Endothelial cell of umbilical vein (primary cell): ENCODE measurements around the gene HHLA2. TPM values are rescaled to one million over a fixed set of nuclear protein-coding genes. Genes with fewer than 3 reads are reported as not detected.

ENCODE experiments used
- BruUV-seq: library from RNA; stranded (reverse); fragments of 400-500 nt; replicated peaks from 2 replicates; lab custom pipeline; 2021; lab: Mats Ljungman, UMichigan
- CTCF ChIA-PET: fragments of 300-600, 350-600 bp; sonication (Branson Sonifier 250); formaldehyde crosslinking; loops from one replicate; lab custom pipeline; 2021; ENCODE audit warnings: antibody characterized with exemption, inconsistent platforms; lab: Charles Lee
- POLR2A ChIA-PET: fragments of 300-600, 350-600 bp; sonication (Branson Sonifier 250); formaldehyde crosslinking; loops from one replicate; lab custom pipeline; 2021; ENCODE audit warnings: antibody characterized with exemption, inconsistent platforms; lab: Charles Lee
- DNase-seq: peaks from one replicate; pipeline ENCODE4 v3.0.0-alpha.2; 2011; ENCODE audit warnings: low read depth, low spot score
- FAIRE-seq: peaks from 2 replicates; lab custom pipeline; 2011; peaks lifted over from hg19 to GRCh38; lab: Jason Lieb, UNC
- H2AFZ ChIP-seq: 2 replicates; pipeline ENCODE4 v1.6.0; 2012; ENCODE audit warnings: low read depth, low read length, control low read depth, inconsistent platforms
- H3K27ac ChIP-seq: 2 replicates; pipeline ENCODE4 v1.5.1; 2011; ENCODE audit warnings: low read depth, mild to moderate bottlenecking, control low read depth, low read length, moderate library complexity; ENCODE audit not compliant: insufficient read depth
- H3K27me3 ChIP-seq, 2 experiments: 2 replicates each; pipeline versions ENCODE4 v1.6.0 to v1.6.1; 2011; ENCODE audit warnings: low read length in 2 of 2, mixed read lengths in 1 of 2; ENCODE audit not compliant: control insufficient read depth in 2 of 2, insufficient read depth in 2 of 2
- H3K36me3 ChIP-seq, 2 experiments: 2 replicates in 1 of 2; 3 replicates in 1 of 2; pipeline ENCODE4 v1.5.1; 2011; ENCODE audit warnings: low read length in 2 of 2, mild to moderate bottlenecking in 1 of 2, moderate library complexity in 1 of 2; ENCODE audit not compliant: control insufficient read depth in 2 of 2, insufficient read depth in 2 of 2; ENCODE audit errors: extremely low read depth in 1 of 2
- H3K4me1 ChIP-seq: 3 replicates; pipeline ENCODE4 v1.5.1; 2011; ENCODE audit warnings: mild to moderate bottlenecking, low read length; ENCODE audit not compliant: control insufficient read depth, insufficient read depth; ENCODE audit errors: extremely low read depth
- H3K4me2 ChIP-seq: 2 replicates; pipeline ENCODE4 v1.6.1; 2011; ENCODE audit warnings: low read length, control low read depth, mixed read lengths; ENCODE audit not compliant: insufficient read depth
- H3K4me3 ChIP-seq, 3 experiments: fragments of 200-600 bp in 1 of 3; sonication (generic), shearing (Covaris generic) in 1 of 3; replicated peaks in 1 of 3; 2 replicates each; pipeline ENCODE4 v1.5.1; 2011 to 2016; ENCODE audit warnings: control low read depth in 3 of 3, low read length in 3 of 3, mild to moderate bottlenecking in 2 of 3, inconsistent platforms in 1 of 3, low read depth in 1 of 3, moderate library complexity in 1 of 3; ENCODE audit not compliant: insufficient read depth in 1 of 3
- H3K79me2 ChIP-seq: 2 replicates; pipeline ENCODE4 v1.6.0; 2012; ENCODE audit warnings: low read length, inconsistent platforms; ENCODE audit not compliant: control insufficient read depth, insufficient read depth
- H3K9ac ChIP-seq: replicated peaks from 2 replicates; pipeline ENCODE3; 2011; ENCODE audit warnings: low read length, control low read depth; ENCODE audit not compliant: insufficient read depth; ENCODE audit errors: extremely low read depth
- H3K9me1 ChIP-seq: replicated peaks from 3 replicates; pipeline ENCODE4 v1.6.0; 2011; ENCODE audit warnings: mild to moderate bottlenecking, low read length; ENCODE audit not compliant: control insufficient read depth, insufficient read depth; ENCODE audit errors: extremely low read depth
- H3K9me3 ChIP-seq: replicated peaks from 2 replicates; pipeline ENCODE4 v1.5.1; 2012; ENCODE audit warnings: low read length, inconsistent platforms; ENCODE audit not compliant: control insufficient read depth, insufficient read depth
- H4K20me1 ChIP-seq: replicated peaks from 2 replicates; pipeline ENCODE3; 2011; ENCODE audit warnings: mild to moderate bottlenecking, low read length; ENCODE audit not compliant: control insufficient read depth, insufficient read depth; ENCODE audit errors: extremely low read depth
- EZH2 ChIP-seq: IDR thresholded peaks from 2 replicates; pipeline ENCODE4 v1.6.1; 2012; ENCODE audit warnings: borderline replicate concordance, low read depth, mild to moderate bottlenecking, moderate library complexity, low read length, inconsistent platforms; ENCODE audit not compliant: severe bottlenecking
- FOS ChIP-seq: IDR thresholded peaks from 2 replicates; pipeline ENCODE4 v1.6.1; 2011; ENCODE audit warnings: mild to moderate bottlenecking, low read length, moderate library complexity, borderline replicate concordance; ENCODE audit not compliant: insufficient read depth
- GATA2 ChIP-seq: IDR thresholded peaks from 2 replicates; pipeline ENCODE4 v1.7.0; 2011; ENCODE audit warnings: low read depth, mild to moderate bottlenecking, moderate library complexity, mixed read lengths, low read length; ENCODE audit not compliant: insufficient read length, insufficient read depth
- JUN ChIP-seq: IDR thresholded peaks from 2 replicates; pipeline ENCODE4 v1.6.1; 2011; ENCODE audit warnings: borderline replicate concordance, low read depth; ENCODE audit not compliant: insufficient read length, insufficient read depth
- MYC ChIP-seq: IDR thresholded peaks from one replicate; pipeline ENCODE4 v1.6.1; 2011; ENCODE audit warnings: mild to moderate bottlenecking, low read depth, low read length
- POLR2A ChIP-seq: IDR thresholded peaks from 2 replicates; pipeline ENCODE4 v1.6.1; 2012; ENCODE audit warnings: low read depth, mild to moderate bottlenecking, control low read depth, low read length
- POLR2AphosphoS5 ChIP-seq: IDR thresholded peaks from 2 replicates; pipeline ENCODE4 v1.6.1; 2012; ENCODE audit warnings: low read depth, mild to moderate bottlenecking, control low read depth, low read length, moderate library complexity; ENCODE audit not compliant: insufficient read depth
- dilution Hi-C: fragments of 300-500 bp; cut with MboI; formaldehyde crosslinking; loops from one replicate; pipeline ENCODE4 v1.15.0; 2019; ENCODE audit warnings: low sequenced_read_pairs; ENCODE audit not compliant: extremely low pct_ligation_motif_present
- intact Hi-C: fragments of 100-400 bp; cut with micrococcal nuclease; formaldehyde crosslinking; loops from one replicate; pipeline ENCODE4 v1.10.0; 2022
- polyA plus RNA-seq, 4 experiments: library from polyadenylated mRNA; depleted of rRNA in 3 of 4; stranded (reverse) in 3 of 4; unstranded in 1 of 4; fragments of >200 nt; gene quantifications; 2 replicates each; pipeline versions ENCODE4 v1.2.1 to v1.2.3, GENCODE V29; 2011 to 2012; ENCODE audit warnings: missing spikeins in 1 of 4
- total RNA-seq: library from RNA; stranded (reverse); gene quantifications from 2 replicates; pipeline ENCODE4 v1.2.3, GENCODE V29; 2021
- TF ChIP-seq, protein P1 (sequence below): IDR thresholded peaks from 2 replicates; pipeline ENCODE4 v1.6.1; 2011; ENCODE audit not compliant: insufficient read depth, insufficient read length
- TF ChIP-seq, protein P2 (sequence below), 2 donors: IDR thresholded peaks; 1 replicate in 1 of 2; 2 replicates in 1 of 2; pipeline ENCODE4 v1.5.1; 2011; ENCODE audit warnings: low read length in 2 of 2, mild to moderate bottlenecking in 2 of 2, moderate library complexity in 2 of 2, control low read depth in 1 of 2, inconsistent platforms in 1 of 2, low read depth in 1 of 2; ENCODE audit not compliant: insufficient read depth in 1 of 2; ENCODE audit errors: extremely low read depth in 1 of 2

HHLA2 gene
- total and polyA plus RNA-seq, 2 donors (not counting 3 experiments of a cell fraction or from before 2014, with no cell fraction given): not detected

DNA sequence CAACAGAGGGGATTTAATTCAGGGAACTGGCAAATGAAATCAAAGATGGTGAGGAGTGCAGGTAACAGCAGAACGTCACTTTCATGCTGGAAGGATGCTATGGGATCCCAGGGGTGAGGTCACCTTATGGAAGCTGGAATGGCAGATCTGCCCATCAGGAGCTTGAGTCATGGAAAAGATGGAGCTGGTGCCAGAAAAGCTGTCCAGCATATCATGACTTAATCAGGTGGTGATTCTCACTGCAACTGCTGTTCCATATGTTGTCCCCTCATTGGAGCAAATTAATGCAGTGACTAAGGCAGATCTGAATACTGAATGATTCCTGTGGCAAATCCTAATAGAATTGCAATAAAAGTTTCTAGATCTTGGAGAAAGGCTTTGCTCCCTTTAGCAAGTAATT lies 38.4 kb downstream of the HHLA2 start:
- no peak overlapping the region for H3K9ac ChIP-seq
- no peaks in the 10 kb centered on the region for H3K4me1 ChIP-seq
- DNase-seq: no peak
- no peaks in the 10 kb centered on the region for H3K9me1 ChIP-seq
- intact Hi-C loops: no loop called here
- H3K9me3 ChIP-seq: no peaks in the 10 kb centered on the region
- no peak for FAIRE-seq
- dilution Hi-C loops: no loop called here
- no peaks in the 10 kb centered on the region for H4K20me1 ChIP-seq
- no peaks in the 10 kb centered on the region for H3K79me2 ChIP-seq
- H3K27me3 ChIP-seq: no peaks in the 10 kb centered on the region
- no TSS peak for BruUV-seq
- no peak overlapping the region for H3K4me2 ChIP-seq
- CTCF ChIA-PET: no interaction called here
- H3K4me3 ChIP-seq: no peak overlapping the region
- H3K36me3 ChIP-seq: no peaks in the 10 kb centered on the region
- H2AFZ ChIP-seq: no peak overlapping the region
- TF ChIP-seq EZH2 (no peak), POLR2A (no peak), POLR2AphosphoS5 (no peak), JUN (no peak)
- POLR2A ChIA-PET: no interaction called here
- H3K27ac ChIP-seq: no peak overlapping the region

DNA sequence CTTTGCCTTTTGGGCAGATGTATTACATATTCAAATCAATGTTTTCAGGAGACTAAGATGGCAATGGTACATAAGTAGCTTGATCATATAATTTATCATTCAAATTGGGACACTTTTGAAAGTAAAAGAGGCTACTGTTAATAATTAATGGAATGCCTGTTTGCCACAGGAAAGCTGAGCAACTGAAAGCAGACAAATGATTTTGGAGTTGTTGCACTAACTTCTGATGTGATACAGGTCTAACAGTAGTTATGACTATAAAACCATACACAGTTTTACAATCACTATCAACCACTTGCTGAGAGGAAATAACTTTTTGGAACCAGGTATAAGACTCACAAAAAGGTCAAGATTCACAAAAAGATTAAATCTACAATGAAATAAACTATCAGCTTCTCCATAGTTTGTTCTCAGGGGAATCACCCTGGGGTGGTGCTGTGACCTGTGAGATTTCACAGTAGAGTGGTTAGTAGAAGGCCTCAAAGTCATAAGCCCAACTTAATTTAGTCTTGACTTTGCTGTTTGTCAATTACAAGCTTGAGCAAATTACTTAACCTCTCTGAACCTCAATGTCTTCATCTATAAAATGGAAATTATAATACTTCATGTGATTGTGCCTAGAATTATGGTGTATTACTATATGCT lies 42.7 kb downstream of the HHLA2 start:
- no peaks in the 10 kb centered on the region for H4K20me1 ChIP-seq
- intact Hi-C loops: no loop called here
- no peaks in the 10 kb centered on the region for H3K9me3 ChIP-seq
- no peaks in the 10 kb centered on the region for H3K27me3 ChIP-seq
- no peak overlapping the region for H3K9ac ChIP-seq
- no peaks in the 10 kb centered on the region for H3K79me2 ChIP-seq
- dilution Hi-C loops: no loop called here
- no peak for TF ChIP-seq MYC
- no peak for TF ChIP-seq POLR2A
- no peak for TF ChIP-seq GATA2
- TF ChIP-seq JUN: no peak
- TF ChIP-seq, protein P1, sequence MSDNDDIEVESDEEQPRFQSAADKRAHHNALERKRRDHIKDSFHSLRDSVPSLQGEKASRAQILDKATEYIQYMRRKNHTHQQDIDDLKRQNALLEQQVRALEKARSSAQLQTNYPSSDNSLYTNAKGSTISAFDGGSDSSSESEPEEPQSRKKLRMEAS: no peak
- TF ChIP-seq, protein P2, sequence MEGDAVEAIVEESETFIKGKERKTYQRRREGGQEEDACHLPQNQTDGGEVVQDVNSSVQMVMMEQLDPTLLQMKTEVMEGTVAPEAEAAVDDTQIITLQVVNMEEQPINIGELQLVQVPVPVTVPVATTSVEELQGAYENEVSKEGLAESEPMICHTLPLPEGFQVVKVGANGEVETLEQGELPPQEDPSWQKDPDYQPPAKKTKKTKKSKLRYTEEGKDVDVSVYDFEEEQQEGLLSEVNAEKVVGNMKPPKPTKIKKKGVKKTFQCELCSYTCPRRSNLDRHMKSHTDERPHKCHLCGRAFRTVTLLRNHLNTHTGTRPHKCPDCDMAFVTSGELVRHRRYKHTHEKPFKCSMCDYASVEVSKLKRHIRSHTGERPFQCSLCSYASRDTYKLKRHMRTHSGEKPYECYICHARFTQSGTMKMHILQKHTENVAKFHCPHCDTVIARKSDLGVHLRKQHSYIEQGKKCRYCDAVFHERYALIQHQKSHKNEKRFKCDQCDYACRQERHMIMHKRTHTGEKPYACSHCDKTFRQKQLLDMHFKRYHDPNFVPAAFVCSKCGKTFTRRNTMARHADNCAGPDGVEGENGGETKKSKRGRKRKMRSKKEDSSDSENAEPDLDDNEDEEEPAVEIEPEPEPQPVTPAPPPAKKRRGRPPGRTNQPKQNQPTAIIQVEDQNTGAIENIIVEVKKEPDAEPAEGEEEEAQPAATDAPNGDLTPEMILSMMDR (IDR thresholded peaks at IDR 0.05; ENCODE audit: extremely low read depth in 1 of 2, insufficient read depth in 1 of 2, low read depth in 1 of 2, low read length in 2 of 2): no peak
- TF ChIP-seq FOS: no peak
- no peak for TF ChIP-seq POLR2AphosphoS5
- TF ChIP-seq EZH2: no peak
- peaks cover 15% of the 10 kb centered on the region for H3K4me1 ChIP-seq
- H3K9me1 ChIP-seq: no peaks in the 10 kb centered on the region
- BruUV-seq: no TSS peak
- H3K4me2 ChIP-seq: no peak overlapping the region
- ChIA-PET CTCF (no interaction called here), POLR2A (no interaction called here)
- FAIRE-seq: no peak
- H2AFZ ChIP-seq: no peak overlapping the region
- no peak overlapping the region for H3K27ac ChIP-seq
- H3K4me3 ChIP-seq: no peak overlapping the region
- H3K36me3 ChIP-seq: no peaks in the 10 kb centered on the region
- DNase-seq: no peak
